ENCODE data around the gene PDCD7. TPM values are rescaled to one million over a fixed set of nuclear protein-coding genes. Genes with fewer than 3 reads are reported as not detected.

The PDCD7 gene
- total RNA-seq, 1 experiment from 2014 or later, result 31.6 TPM

- no peaks in the 10 kb centered on the region for H3K79me2 ChIP-seq (ENCODE audit: insufficient read depth, low read length)
- no peak overlapping the region for H3K4me3 ChIP-seq (replicated peaks in 1 of 2; ENCODE audit: low read depth in 1 of 2, low read length in 2 of 2)
- H3K27me3 ChIP-seq (ENCODE audit: insufficient read depth, low read length), result peaks cover 7% of the 10 kb centered on the region; the same call in 1 of the 2 replicates
- TF ChIP-seq CEBPB (IDR thresholded peaks at IDR 0.05; ENCODE audit: low read depth) (no peak), ZNF274 (IDR thresholded peaks at IDR 0.05; ENCODE audit: low read depth, low read length) (no peak)
- H3K4me2 ChIP-seq (ENCODE audit: low read length), result no peak overlapping the region
- H4K20me1 ChIP-seq (ENCODE audit: insufficient read depth), result no peaks in the 10 kb centered on the region
- no peaks in the 10 kb centered on the region for H3K9me2 ChIP-seq (ENCODE audit: insufficient read depth)
- no peaks in the 10 kb centered on the region for H3K36me3 ChIP-seq (ENCODE audit: control insufficient read depth in 1 of 2, insufficient read depth in 2 of 2, low read length in 2 of 2)
- H3K4me1 ChIP-seq (ENCODE audit: control insufficient read depth in 1 of 2, insufficient read depth in 2 of 2, low read length in 2 of 2), result no peaks in the 10 kb centered on the region
- no peaks in the 10 kb centered on the region for H3K9me3 ChIP-seq (ENCODE audit: control insufficient read depth in 1 of 2, insufficient read depth in 1 of 2, low read depth in 1 of 2, low read length in 2 of 2)
- BruUV-seq (replicated peaks), result no TSS peak
- RAD21 ChIA-PET (ENCODE audit: low non-redundant PET in 1 of 2, low total read pairs in 2 of 2, uncharacterized antibody in 2 of 2, unreplicated experiment in 2 of 2), result no interaction called here
- no peak overlapping the region for H3K9ac ChIP-seq (ENCODE audit: low read length)
- CTCF ChIA-PET, result interaction anchor here (1.7 to 2.0 kb wide), 2 partner anchors 13 to 33 kb away, joined by 6 to 7 read pairs; no protein-coding TSS in a partner anchor
- H3K27ac ChIP-seq (ENCODE audit: low read depth, low read length), result no peak overlapping the region
- no peak overlapping the region for H2AFZ ChIP-seq (ENCODE audit: low read depth, low read length, poor library complexity, severe bottlenecking)
- POLR2A ChIA-PET, result interaction anchor here (1.7 kb wide), 1 partner anchor 11 kb away, joined by 3 read pairs; no protein-coding TSS in a partner anchor
- intact Hi-C loops (cut with micrococcal nuclease), result no loop called here
- no peak for DNase-seq (ENCODE audit: low read depth, low spot score)
- ATAC-seq, result no peak
Observed at GRCh38 chr15:65087873-65088642, 45.5 kb downstream of the PDCD7 start.

GRCh38 chr15:65087411-65087810, 46.2 kb downstream of the PDCD7 start:
- Histone ChIP-seq H3K4me1 (ENCODE audit: control insufficient read depth in 1 of 2, insufficient read depth in 2 of 2, low read length in 2 of 2) (no peaks in the 10 kb centered on the region; a peak in 2 of 4 replicates), H3K4me2 (ENCODE audit: low read length) (no peak overlapping the region), H3K27me3 (ENCODE audit: insufficient read depth, low read length) (peaks cover 7% of the 10 kb centered on the region; the same call in 1 of the 2 replicates), H4K20me1 (ENCODE audit: insufficient read depth) (no peaks in the 10 kb centered on the region), H3K9me2 (ENCODE audit: insufficient read depth) (no peaks in the 10 kb centered on the region), H3K27ac (ENCODE audit: low read depth, low read length) (no peak overlapping the region), H3K79me2 (ENCODE audit: insufficient read depth, low read length) (no peaks in the 10 kb centered on the region), H3K36me3 (ENCODE audit: control insufficient read depth in 1 of 2, insufficient read depth in 2 of 2, low read length in 2 of 2) (no peaks in the 10 kb centered on the region), H3K9ac (ENCODE audit: low read length) (no peak overlapping the region), H3K4me3 (replicated peaks in 1 of 2; ENCODE audit: low read depth in 1 of 2, low read length in 2 of 2) (no peak overlapping the region), H3K9me3 (ENCODE audit: control insufficient read depth in 1 of 2, insufficient read depth in 1 of 2, low read depth in 1 of 2, low read length in 2 of 2) (no peaks in the 10 kb centered on the region), H2AFZ (ENCODE audit: low read depth, low read length, poor library complexity, severe bottlenecking) (no peak overlapping the region)
- ATAC-seq (no peak), DNase-seq (ENCODE audit: low read depth, low spot score) (no peak)
- CTCF ChIA-PET, result interaction anchor here (1.0 to 2.0 kb wide), 4 partner anchors 14 to 38 kb away, joined by 3 to 7 read pairs (median 4); no protein-coding TSS in a partner anchor
- BruUV-seq (replicated peaks), result no TSS peak
- POLR2A ChIA-PET, result interaction anchor here (1.7 kb wide), 1 partner anchor 10 kb away, joined by 3 read pairs; no protein-coding TSS in a partner anchor
- RAD21 ChIA-PET (ENCODE audit: low non-redundant PET in 1 of 2, low total read pairs in 2 of 2, uncharacterized antibody in 2 of 2, unreplicated experiment in 2 of 2), result no interaction called here
- intact Hi-C loops (cut with micrococcal nuclease), result no loop called here
- no peak for TF ChIP-seq REST (IDR thresholded peaks at IDR 0.05; ENCODE audit: low read depth)
- TF ChIP-seq ELF1 (IDR thresholded peaks at IDR 0.05; ENCODE audit: borderline replicate concordance, low read depth), result no peak
- no peak for TF ChIP-seq YY1 (IDR thresholded peaks at IDR 0.05; ENCODE audit: extremely low read depth, insufficient replicate concordance, low read depth, low read length)
- TF ChIP-seq SP1 (IDR thresholded peaks at IDR 0.05; ENCODE audit: low read depth), result no peak
- TF ChIP-seq SRF (IDR thresholded peaks at IDR 0.05; ENCODE audit: low read depth), result no peak
- TF ChIP-seq POLR2AphosphoS5 (IDR thresholded peaks at IDR 0.05; ENCODE audit: low read depth, low read length), result no peak
- no peak for TF ChIP-seq ZNF274 (IDR thresholded peaks at IDR 0.05; ENCODE audit: low read depth, low read length)
- TF ChIP-seq CEBPB (IDR thresholded peaks at IDR 0.05; ENCODE audit: low read depth), result no peak
- TF ChIP-seq TCF7L2 (IDR thresholded peaks at IDR 0.05; ENCODE audit: borderline replicate concordance, extremely low read depth, insufficient read depth, insufficient read length), result no peak
- no peak for TF ChIP-seq EZH2 (IDR thresholded peaks at IDR 0.05)
- TF ChIP-seq POLR2A (IDR thresholded peaks at IDR 0.05; ENCODE audit: borderline replicate concordance, extremely low read depth, insufficient read depth, insufficient read length), result no peak
- TF ChIP-seq SIN3A (IDR thresholded peaks at IDR 0.05; ENCODE audit: low read depth), result no peak
- TF ChIP-seq EGR1 (IDR thresholded peaks at IDR 0.05; ENCODE audit: low read depth), result no peak
